Hepatocyte (in vitro differentiated cells): ENCODE measurements around the gene ITM2C. TPM values are rescaled to one million over a fixed set of nuclear protein-coding genes. Genes with fewer than 3 reads are reported as not detected.

Source experiments
- DNase-seq: peaks from one replicate; pipeline ENCODE4 v3.0.0-alpha.2; 2016; ENCODE audit warnings: low spot score
- H2AFZ ChIP-seq: fragments of 200-600 bp; sonication (generic); 2 replicates; pipeline ENCODE4 v1.6.0; 2016; ENCODE audit warnings: antibody characterized with exemption, mild to moderate bottlenecking
- H3K27ac ChIP-seq: fragments of 200-600 bp; sonication (generic); 2 replicates; pipeline ENCODE4 v1.5.1; 2016; ENCODE audit warnings: mild to moderate bottlenecking
- H3K27me3 ChIP-seq: fragments of 200-600 bp; sonication (generic); 2 replicates; pipeline ENCODE4 v1.6.1; 2016
- H3K36me3 ChIP-seq: fragments of 200-600 bp; sonication (generic); replicated peaks from 2 replicates; pipeline ENCODE4 v1.5.1; 2016; ENCODE audit warnings: low read depth; ENCODE audit not compliant: insufficient read depth
- H3K4me1 ChIP-seq: fragments of 200-600 bp; sonication (generic); 2 replicates; pipeline ENCODE4 v1.5.1; 2016; ENCODE audit warnings: mild to moderate bottlenecking, moderate library complexity; ENCODE audit not compliant: insufficient read depth
- H3K4me2 ChIP-seq: fragments of 200-600 bp; sonication (generic); 2 replicates; pipeline ENCODE4 v1.6.0; 2016
- H3K4me3 ChIP-seq: fragments of 200-600 bp; sonication (generic); 2 replicates; pipeline ENCODE4 v1.5.1; 2016; ENCODE audit warnings: mild to moderate bottlenecking
- H3K79me2 ChIP-seq: fragments of 200-600 bp; sonication (generic); 2 replicates; pipeline ENCODE4 v1.6.0; 2017; ENCODE audit warnings: mild to moderate bottlenecking
- H3K9me2 ChIP-seq: fragments of 200-600 bp; sonication (generic); replicated peaks from 2 replicates; pipeline ENCODE4 v1.6.0; 2017; ENCODE audit warnings: mild to moderate bottlenecking; ENCODE audit not compliant: insufficient read depth
- H3K9me3 ChIP-seq: fragments of 200-600 bp; sonication (generic); 2 replicates; pipeline ENCODE4 v1.5.1; 2016; ENCODE audit warnings: low read depth, mild to moderate bottlenecking
- H4K20me1 ChIP-seq: fragments of 200-600 bp; sonication (generic); 2 replicates; pipeline ENCODE4 v1.6.0; 2016; ENCODE audit warnings: mild to moderate bottlenecking; ENCODE audit not compliant: insufficient read depth, poor library complexity, severe bottlenecking
- CTCF ChIP-seq: fragments of 200-600 bp; sonication (generic); IDR thresholded peaks from 2 replicates; pipeline ENCODE4 v1.5.1; 2016; ENCODE audit warnings: antibody characterized with exemption, mild to moderate bottlenecking; ENCODE audit not compliant: poor library complexity
- EZH2 ChIP-seq: fragments of 200-600 bp; sonication (generic); IDR thresholded peaks from 2 replicates; pipeline ENCODE4 v1.6.1; 2016; ENCODE audit warnings: antibody characterized with exemption, mild to moderate bottlenecking, borderline replicate concordance
- EZH2phosphoT487 ChIP-seq: fragments of 200-600 bp; sonication (generic); IDR thresholded peaks from one replicate; pipeline ENCODE4 v1.6.1; 2018; ENCODE audit warnings: antibody characterized with exemption, mild to moderate bottlenecking, low read depth, moderate library complexity; ENCODE audit not compliant: unreplicated experiment, severe bottlenecking
- WGBS: methylation state at CpG from one replicate; pipeline ENCODE4 v1.1.6; 2016; ENCODE audit warnings: low lambda C conversion rate; ENCODE audit errors: missing lambda C conversion rate; 5-methylcytosine and 5-hydroxymethylcytosine counted together
- polyA plus RNA-seq: library from polyadenylated mRNA; unstranded; fragments of >200 nt; fragmentation: Nextera tagmentation; extraction: Ambion mirVana; gene quantifications from 2 replicates; pipeline ENCODE4 v1.2.1, GENCODE V29; 2016
- total RNA-seq: library from RNA; depleted of rRNA; stranded (reverse); fragments of >200 nt; gene quantifications from 2 replicates; pipeline ENCODE4 v1.2.3, GENCODE V29; 2014

ITM2C gene
- total and polyA plus RNA-seq, 2 experiments from 2014 or later: 485 to 537 TPM

GRCh38 chr2:230865766-230866755, 1.3 kb downstream of the ITM2C start:
- H3K79me2 ChIP-seq: peaks cover 56% of the 10 kb centered on the region
- no peaks in the 10 kb centered on the region for H3K9me3 ChIP-seq
- 12% methylated on average over 19 of the region's 35 CpGs for WGBS
- no peaks in the 10 kb centered on the region for H3K9me2 ChIP-seq
- H4K20me1 ChIP-seq: peaks cover 7% of the 10 kb centered on the region
- no peaks in the 10 kb centered on the region for H3K36me3 ChIP-seq
- no peaks in the 10 kb centered on the region for H3K27me3 ChIP-seq
- peak overlapping the region; percentile 97 for H3K27ac ChIP-seq
- H3K4me2 ChIP-seq: peak overlapping the region; percentile 91
- H3K4me1 ChIP-seq: peaks cover 50% of the 10 kb centered on the region
- peak; percentile 85 for DNase-seq
- H3K4me3 ChIP-seq: peak overlapping the region; percentile 99
- peak overlapping the region; percentile 77 for H2AFZ ChIP-seq
- TF ChIP-seq CTCF (peak; percentile 30), EZH2phosphoT487 (no peak)

GRCh38 chr2:230866756-230867523, 2.2 kb downstream of the ITM2C start:
- no peaks in the 10 kb centered on the region for H3K9me3 ChIP-seq
- H3K79me2 ChIP-seq: peaks cover 65% of the 10 kb centered on the region
- H3K9me2 ChIP-seq: no peaks in the 10 kb centered on the region
- no peaks in the 10 kb centered on the region for H3K36me3 ChIP-seq
- no peak overlapping the region for H2AFZ ChIP-seq
- H3K27me3 ChIP-seq: no peaks in the 10 kb centered on the region
- peak overlapping the region; percentile 91 for H3K4me2 ChIP-seq
- peaks cover 16% of the 10 kb centered on the region for H4K20me1 ChIP-seq
- peak overlapping the region; percentile 97 for H3K27ac ChIP-seq
- peaks cover 58% of the 10 kb centered on the region for H3K4me1 ChIP-seq
- TF ChIP-seq CTCF: peak; percentile 5
- TF ChIP-seq EZH2: no peak
- no peak for TF ChIP-seq EZH2phosphoT487
- WGBS: 54% methylated on average over 13 of the region's 13 CpGs
- no peak for DNase-seq
- peak overlapping the region; percentile 99 for H3K4me3 ChIP-seq

GRCh38 chr2:230868161-230868946, 3.6 kb downstream of the ITM2C start:
- Histone ChIP-seq H3K9me2 (no peaks in the 10 kb centered on the region), H4K20me1 (peaks cover 28% of the 10 kb centered on the region), H3K4me2 (peak overlapping the region; percentile 91), H3K36me3 (no peaks in the 10 kb centered on the region), H3K79me2 (peaks cover 79% of the 10 kb centered on the region), H3K4me1 (peaks cover 66% of the 10 kb centered on the region), H3K4me3 (no peak overlapping the region), H2AFZ (no peak overlapping the region), H3K27me3 (no peaks in the 10 kb centered on the region), H3K9me3 (no peaks in the 10 kb centered on the region), H3K27ac (peak overlapping the region; percentile 97)
- peak; percentile 40 for DNase-seq
- TF ChIP-seq EZH2phosphoT487 (no peak), EZH2 (no peak), CTCF (no peak)
- 33% methylated on average over 13 of the region's 15 CpGs for WGBS
